ENCODE measurements around the gene ANKRD49. TPM values are rescaled to one million over a fixed set of nuclear protein-coding genes. Genes with fewer than 3 reads are reported as not detected.

ANKRD49 gene
- total and polyA plus RNA-seq, 2 of the 8 experiments (the other 6 are each of a cell fraction or from before 2014, with no cell fraction given), result 7.4 to 12.2 TPM

GRCh38 chr11:94533206-94533605 is 39.4 kb downstream of the ANKRD49 start:
- Histone ChIP-seq H2BK15ac (ENCODE audit: low read length) (no peak overlapping the region), H3K14ac (ENCODE audit: insufficient read length) (no peak overlapping the region), H3K18ac (ENCODE audit: extremely low read depth, low read length) (no peak overlapping the region), H3K36me3 (ENCODE audit: control insufficient read depth in 2 of 4, insufficient read depth in 4 of 4, low read length in 3 of 4) (no peaks in the 10 kb centered on the region), H3K27ac (ENCODE audit: low read depth, low read length) (no peak overlapping the region), H3K79me2 (ENCODE audit: control insufficient read depth in 1 of 2, insufficient read depth in 2 of 2, low read length in 2 of 2) (no peaks in the 10 kb centered on the region), H2BK20ac (ENCODE audit: low read length) (no peak overlapping the region), H3K9ac (replicated peaks in 1 of 4; ENCODE audit: extremely low read depth in 1 of 4, low read depth in 3 of 4, low read length in 3 of 4) (no peak overlapping the region), H2AK5ac (ENCODE audit: low read depth, low read length) (no peak overlapping the region), H3K23me2 (ENCODE audit: low read depth, low read length) (no peaks in the 10 kb centered on the region), H3K4ac (replicated peaks; ENCODE audit: insufficient read length, low read depth, low read length) (no peak overlapping the region), H4K8ac (ENCODE audit: extremely low read depth, insufficient read depth, low read length) (no peak overlapping the region), H2AFZ (ENCODE audit: low read length) (no peak overlapping the region), H3K4me1 (replicated peaks in 1 of 4; ENCODE audit: control insufficient read depth in 3 of 4, insufficient read depth in 4 of 4, low read length in 3 of 4) (no peaks in the 10 kb centered on the region), H3K27me3 (replicated peaks in 1 of 4; ENCODE audit: control insufficient read depth in 3 of 4, extremely low read depth in 1 of 4, insufficient read depth in 3 of 4, low read length in 3 of 4) (no peaks in the 10 kb centered on the region), H3K9me3 (ENCODE audit: insufficient read depth in 2 of 2, low read depth in 1 of 2, low read length in 1 of 2) (no peaks in the 10 kb centered on the region), H2BK120ac (replicated peaks; ENCODE audit: low read depth, low read length) (no peak overlapping the region), H4K91ac (replicated peaks; ENCODE audit: insufficient read length, low read length) (no peak overlapping the region), H4K20me1 (replicated peaks in 1 of 2; ENCODE audit: control insufficient read depth in 1 of 2, insufficient read depth in 2 of 2, low read length in 2 of 2) (no peaks in the 10 kb centered on the region), H4K5ac (ENCODE audit: insufficient read length, low read depth, low read length) (no peak overlapping the region), H3K4me3 (ENCODE audit: extremely low read depth in 1 of 4, insufficient read depth in 2 of 4, low read depth in 3 of 4, low read length in 4 of 4) (no peak overlapping the region), H2BK5ac (ENCODE audit: low read depth, low read length) (no peak overlapping the region), H3K23ac (ENCODE audit: insufficient read length) (no peak overlapping the region), H2BK12ac (ENCODE audit: low read depth, low read length) (no peak overlapping the region), H3K56ac (replicated peaks; ENCODE audit: insufficient read length, low read depth, low read length) (no peak overlapping the region), H3K4me2 (ENCODE audit: insufficient read depth in 1 of 2, low read depth in 2 of 2, low read length in 2 of 2) (no peak overlapping the region), H3K79me1 (ENCODE audit: low read depth, low read length) (no peaks in the 10 kb centered on the region)
- WGBS, 2 experiments (ENCODE audit: extremely low coverage in 1 of 2, insufficient coverage in 1 of 2, insufficient read length in 1 of 2, insufficient replicate concordance in 2 of 2, low coverage in 1 of 2, low lambda C conversion rate in 2 of 2, missing lambda C conversion rate in 1 of 2), result 89% methylated on average over 1 of the region's 1 CpG; no CpG with 5 or more reads in 1 of the 2 experiments
- no peak for FAIRE-seq
- CTCF ChIA-PET (ENCODE audit: partially characterized antibody), result interaction anchor here (0.6 kb wide), 2 partner anchors 70 to 1601 kb away, joined by 3 to 4 read pairs; no protein-coding TSS in a partner anchor
- TF ChIP-seq JUN (IDR thresholded peaks at IDR 0.05; ENCODE audit: low read depth, low read length) (no peak), EZH2 (IDR thresholded peaks at IDR 0.05; ENCODE audit: low read depth, low read length, severe bottlenecking) (no peak), GTF2F1 (IDR thresholded peaks at IDR 0.05; ENCODE audit: borderline replicate concordance, low read depth, low read length) (no peak), TBP (IDR thresholded peaks at IDR 0.05; ENCODE audit: low read depth, low read length) (no peak), RAD21 (IDR thresholded peaks at IDR 0.05 in 1 of 2, conservative IDR thresholded peaks at IDR 0.05 in 1 of 2; ENCODE audit: low read depth in 2 of 2, low read length in 2 of 2) (no peak), KDM4A (IDR thresholded peaks at IDR 0.05; ENCODE audit: low read depth, low read length, severe bottlenecking) (no peak), SP2 (IDR thresholded peaks at IDR 0.05; ENCODE audit: low read length) (no peak), MAFK (IDR thresholded peaks at IDR 0.05; ENCODE audit: low read depth, low read length) (no peak)
- TF ChIP-seq, protein P1, sequence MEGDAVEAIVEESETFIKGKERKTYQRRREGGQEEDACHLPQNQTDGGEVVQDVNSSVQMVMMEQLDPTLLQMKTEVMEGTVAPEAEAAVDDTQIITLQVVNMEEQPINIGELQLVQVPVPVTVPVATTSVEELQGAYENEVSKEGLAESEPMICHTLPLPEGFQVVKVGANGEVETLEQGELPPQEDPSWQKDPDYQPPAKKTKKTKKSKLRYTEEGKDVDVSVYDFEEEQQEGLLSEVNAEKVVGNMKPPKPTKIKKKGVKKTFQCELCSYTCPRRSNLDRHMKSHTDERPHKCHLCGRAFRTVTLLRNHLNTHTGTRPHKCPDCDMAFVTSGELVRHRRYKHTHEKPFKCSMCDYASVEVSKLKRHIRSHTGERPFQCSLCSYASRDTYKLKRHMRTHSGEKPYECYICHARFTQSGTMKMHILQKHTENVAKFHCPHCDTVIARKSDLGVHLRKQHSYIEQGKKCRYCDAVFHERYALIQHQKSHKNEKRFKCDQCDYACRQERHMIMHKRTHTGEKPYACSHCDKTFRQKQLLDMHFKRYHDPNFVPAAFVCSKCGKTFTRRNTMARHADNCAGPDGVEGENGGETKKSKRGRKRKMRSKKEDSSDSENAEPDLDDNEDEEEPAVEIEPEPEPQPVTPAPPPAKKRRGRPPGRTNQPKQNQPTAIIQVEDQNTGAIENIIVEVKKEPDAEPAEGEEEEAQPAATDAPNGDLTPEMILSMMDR (IDR thresholded peaks at IDR 0.05; ENCODE audit: control extremely low read depth in 1 of 3, insufficient read depth in 1 of 3, low read depth in 1 of 3, low read length in 3 of 3), result no peak
- POLR2A ChIA-PET (ENCODE audit: partially characterized antibody), result no interaction called here
- no peak for DNase-seq (ENCODE audit: low read depth in 1 of 2, low spot score in 2 of 2)

All from H1 (cell line).